Measurements from ENCODE around the gene MAP2.

GRCh38 chr2:209451209-209451834, 27.5 kb downstream of the MAP2 start:
- TF ChIP-seq RFX5 (IDR thresholded peaks at IDR 0.05; ENCODE audit: borderline replicate concordance, low read depth, low read length) = no peak
- TF ChIP-seq SP4 (IDR thresholded peaks at IDR 0.05; ENCODE audit: low read length) = no peak
- TF ChIP-seq POLR2A (IDR thresholded peaks at IDR 0.05; ENCODE audit: control extremely low read depth in 1 of 2, low read depth in 2 of 2, low read length in 2 of 2) = no peak
- no peak for TF ChIP-seq EP300 (IDR thresholded peaks at IDR 0.05; ENCODE audit: borderline replicate concordance in 1 of 2, low read depth in 2 of 2, low read length in 2 of 2)

All from H1 (cell line).